ENCODE measurements around the gene EML4.

DNA sequence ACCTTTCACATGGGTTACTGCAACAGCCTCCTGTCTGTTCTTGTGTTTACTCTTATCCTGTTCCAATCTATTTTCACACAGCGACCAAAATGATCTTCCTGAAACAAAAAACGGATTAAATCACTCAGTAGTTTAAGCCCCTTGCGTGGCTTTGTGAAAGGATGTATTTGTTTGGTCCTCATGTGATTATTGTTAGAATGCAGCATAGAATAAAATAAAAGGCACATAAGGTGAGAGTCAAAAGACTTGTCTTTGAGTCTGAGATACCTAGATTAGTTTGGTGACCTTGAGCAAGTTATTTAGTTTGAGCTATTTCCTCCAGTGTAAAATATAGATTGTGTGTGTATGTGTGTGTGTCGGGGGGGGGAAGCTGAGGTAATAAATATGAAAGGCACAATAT, 72.4 kb downstream of the EML4 start:
- TF ChIP-seq NEUROD1 (IDR thresholded peaks at IDR 0.05; ENCODE audit: borderline replicate concordance, low read depth, low read length, partially characterized antibody) (no peak), CHD2 (IDR thresholded peaks at IDR 0.05; ENCODE audit: low read depth, low read length) (no peak), USF2 (CRISPR knock-in tag; IDR thresholded peaks at IDR 0.05) (no peak), ELF2 (CRISPR knock-in tag; IDR thresholded peaks at IDR 0.05) (no peak), RB1 (IDR thresholded peaks at IDR 0.05; ENCODE audit: low read depth) (no peak), CC2D1A (IDR thresholded peaks at IDR 0.05) (no peak), CBX8 (IDR thresholded peaks at IDR 0.05; ENCODE audit: borderline replicate concordance, extremely low read depth, low read depth, low read length, poor library complexity, severe bottlenecking) (no peak), RAD21 (CRISPR knock-in tag; conservative IDR thresholded peaks at IDR 0.05 in 1 of 2, IDR thresholded peaks at IDR 0.05 in 1 of 2) (no peak), CCAR2 (IDR thresholded peaks at IDR 0.05; ENCODE audit: low read depth, low read length) (no peak)
- TF ChIP-seq, protein P1, sequence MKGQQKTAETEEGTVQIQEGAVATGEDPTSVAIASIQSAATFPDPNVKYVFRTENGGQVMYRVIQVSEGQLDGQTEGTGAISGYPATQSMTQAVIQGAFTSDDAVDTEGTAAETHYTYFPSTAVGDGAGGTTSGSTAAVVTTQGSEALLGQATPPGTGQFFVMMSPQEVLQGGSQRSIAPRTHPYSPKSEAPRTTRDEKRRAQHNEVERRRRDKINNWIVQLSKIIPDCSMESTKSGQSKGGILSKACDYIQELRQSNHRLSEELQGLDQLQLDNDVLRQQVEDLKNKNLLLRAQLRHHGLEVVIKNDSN (CRISPR knock-in tag; IDR thresholded peaks at IDR 0.05) = no peak
